ELR (cell line): ENCODE results near the gene ATOH8.

Experiments
- DNase-seq: peaks from one replicate; pipeline ENCODE4 v3.0.0-alpha.2; 2015; ENCODE audit warnings: low read depth

ATOH8 gene

DNA sequence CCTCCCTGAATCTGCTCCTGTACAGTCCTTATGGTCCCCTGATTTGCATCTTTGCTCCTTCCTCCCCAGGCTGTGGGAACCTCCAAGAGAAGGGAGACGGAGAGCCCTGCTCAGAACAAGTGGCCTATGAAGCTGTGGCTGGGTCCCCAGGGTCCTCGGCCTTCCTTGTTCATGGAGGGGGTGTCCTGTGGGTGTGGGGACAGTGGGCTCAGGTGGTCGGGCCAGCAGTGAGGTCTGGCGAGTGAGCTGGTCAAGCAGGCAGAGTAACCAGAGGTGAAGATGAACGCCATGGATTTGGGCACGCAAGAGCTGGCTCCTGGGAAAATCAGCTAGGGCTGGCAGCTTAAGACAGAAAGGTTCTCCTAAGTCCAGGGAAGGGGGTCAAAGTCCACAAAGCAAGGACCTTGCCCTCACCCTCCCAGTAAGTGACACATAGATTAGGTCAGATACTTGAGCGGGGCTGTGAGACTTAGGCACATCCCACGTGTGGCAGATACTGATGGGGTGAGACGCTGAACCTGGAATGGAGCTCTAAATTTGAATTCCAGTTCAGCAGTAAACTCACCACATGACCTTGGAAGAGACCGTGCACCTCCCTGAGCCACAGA is 34.8 kb upstream of the ATOH8 start:
- no peak for DNase-seq

DNA sequence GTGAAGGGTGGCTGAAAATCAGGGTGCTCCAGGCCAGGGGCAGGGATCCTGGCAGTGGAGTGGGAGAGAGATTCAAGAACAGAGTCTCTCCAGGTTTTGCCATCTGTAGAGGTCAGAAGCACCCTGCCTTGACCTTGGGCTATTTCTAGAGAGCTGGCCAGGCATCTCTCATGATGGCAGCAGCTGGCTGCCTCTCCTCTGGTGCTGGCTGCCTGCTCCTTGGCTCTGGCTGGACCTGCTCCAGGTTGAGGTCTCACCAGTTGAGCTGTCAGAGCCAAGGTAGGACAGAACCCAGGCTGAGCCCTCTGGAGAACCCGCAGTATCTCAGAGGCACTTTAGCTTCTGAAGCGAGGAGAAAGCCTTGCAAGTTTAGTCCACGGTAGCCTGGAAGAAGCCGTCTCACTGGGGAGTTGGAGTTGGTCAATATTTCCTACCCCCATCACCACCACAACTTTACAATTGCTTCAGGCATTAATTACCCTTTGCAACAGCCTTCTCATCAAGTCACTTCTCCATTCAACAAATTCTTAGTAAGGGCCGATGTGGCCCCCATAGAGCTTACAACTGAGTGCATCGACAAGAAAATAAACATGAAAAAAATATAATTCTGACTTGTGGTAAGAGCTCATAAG is 34.1 kb upstream of the ATOH8 start:
- DNase-seq: no peak

DNA sequence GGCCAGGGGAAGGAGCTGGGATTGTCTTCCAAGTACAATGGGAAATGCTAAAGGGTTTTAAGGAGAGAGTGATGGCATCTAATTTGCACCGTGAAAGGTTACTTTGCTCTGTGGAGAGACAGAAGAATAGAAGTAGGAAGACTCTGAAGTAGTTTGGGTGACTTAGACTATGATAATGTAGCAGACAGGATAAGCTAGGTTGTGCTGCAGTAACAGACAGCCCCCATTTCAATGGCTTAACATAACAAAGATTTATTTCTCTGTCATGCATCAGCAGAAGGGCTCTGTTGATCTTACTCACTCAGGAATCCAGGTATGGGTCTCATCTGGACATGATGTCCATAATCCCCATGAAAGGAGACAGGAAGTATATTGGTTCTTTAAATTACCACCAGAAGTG is 33.3 kb upstream of the ATOH8 start:
- no peak for DNase-seq

DNA sequence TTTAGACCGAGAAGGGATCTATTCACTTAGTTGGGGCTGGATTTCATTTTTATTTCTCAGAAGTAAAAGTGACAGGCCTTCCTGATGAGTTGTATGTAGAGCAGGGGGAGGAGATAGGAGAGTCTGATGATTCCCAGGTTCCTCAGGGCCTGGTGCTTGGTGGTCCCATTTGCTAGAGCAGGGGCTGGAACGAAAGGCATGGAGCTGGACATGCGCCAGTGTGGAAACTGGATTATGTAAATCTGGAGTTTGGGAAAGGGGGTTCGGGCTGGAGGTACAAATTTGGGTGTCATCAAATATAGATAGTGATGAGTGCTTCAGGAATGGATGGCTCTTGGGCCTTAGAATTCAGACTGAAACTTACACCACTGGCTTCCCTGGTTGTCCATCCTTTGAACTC is 32.1 kb upstream of the ATOH8 start:
- no peak for DNase-seq

DNA sequence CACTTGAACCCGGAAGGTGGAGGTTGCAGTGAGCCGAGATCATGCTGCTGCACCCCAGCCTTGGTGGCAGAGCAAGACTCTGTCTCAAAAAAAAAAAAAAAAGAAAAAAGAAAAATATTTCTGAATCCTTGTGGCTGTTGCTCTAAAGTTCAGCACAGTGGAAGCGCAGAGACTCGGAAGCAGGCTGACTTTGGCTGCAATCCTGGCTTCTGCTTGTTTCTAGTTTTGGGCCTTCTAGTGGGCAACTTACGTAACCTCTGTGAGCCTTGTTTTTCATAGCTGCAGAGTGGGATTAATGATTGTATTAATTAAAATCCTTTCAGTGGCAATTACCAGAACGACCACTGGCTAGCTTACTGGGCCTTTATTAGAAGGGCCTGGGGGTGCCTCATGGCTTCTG is 31.3 kb upstream of the ATOH8 start:
- no peak for DNase-seq

DNA sequence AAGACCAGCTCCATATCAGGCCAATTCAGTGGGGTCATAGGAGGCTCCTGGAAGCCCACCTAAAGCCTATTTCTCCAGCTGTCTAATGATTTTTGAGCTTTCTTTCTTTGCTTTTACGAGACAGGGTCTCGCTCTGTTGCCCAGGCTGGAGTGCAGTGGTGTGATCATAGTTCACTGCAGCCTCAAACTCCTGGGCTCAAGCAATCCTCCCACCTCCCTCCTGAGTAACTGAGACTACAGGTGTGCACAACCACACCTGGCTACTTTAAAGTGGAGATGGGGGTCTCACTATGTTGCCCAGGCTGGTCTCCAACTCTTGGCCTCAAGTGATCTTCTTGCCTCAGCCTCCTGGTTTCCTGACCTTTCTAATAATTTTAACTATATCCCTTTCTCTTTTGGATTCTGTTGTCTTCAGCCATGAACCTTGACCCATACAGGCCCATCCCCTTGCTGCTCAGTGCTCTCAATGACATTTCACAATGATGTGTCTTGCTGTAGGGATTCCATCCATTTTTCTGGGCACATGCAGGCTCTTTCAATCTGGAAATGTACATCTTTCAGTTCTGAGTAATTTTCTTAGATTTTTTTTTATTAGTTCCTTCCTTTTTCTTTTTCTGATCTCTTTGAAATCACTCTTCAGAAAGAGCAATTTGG is 30.0 kb upstream of the ATOH8 start:
- no peak for DNase-seq

DNA sequence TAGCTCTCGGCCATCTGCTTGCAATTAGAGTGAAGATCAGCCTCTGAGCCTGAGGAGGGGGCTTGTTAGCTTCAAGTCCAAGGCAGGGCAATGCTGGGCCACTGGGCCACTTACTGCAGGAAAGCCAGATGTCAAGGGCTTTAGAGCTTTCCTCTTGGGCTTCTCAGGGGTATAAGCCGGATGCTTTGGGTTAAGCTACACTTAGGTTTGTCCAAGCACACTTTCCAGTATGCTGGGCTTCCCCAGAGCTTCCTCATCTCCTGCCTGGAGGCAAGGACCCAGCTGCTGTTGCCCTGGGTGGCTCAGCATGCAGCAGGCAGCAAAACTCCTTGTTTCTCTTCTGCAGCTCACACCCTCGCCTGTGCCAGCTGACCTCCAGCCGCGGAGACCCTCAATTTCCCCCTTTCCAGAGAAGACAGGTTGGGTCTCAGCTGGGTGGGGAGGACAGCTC is 29.0 kb upstream of the ATOH8 start:
- DNase-seq: no peak

DNA sequence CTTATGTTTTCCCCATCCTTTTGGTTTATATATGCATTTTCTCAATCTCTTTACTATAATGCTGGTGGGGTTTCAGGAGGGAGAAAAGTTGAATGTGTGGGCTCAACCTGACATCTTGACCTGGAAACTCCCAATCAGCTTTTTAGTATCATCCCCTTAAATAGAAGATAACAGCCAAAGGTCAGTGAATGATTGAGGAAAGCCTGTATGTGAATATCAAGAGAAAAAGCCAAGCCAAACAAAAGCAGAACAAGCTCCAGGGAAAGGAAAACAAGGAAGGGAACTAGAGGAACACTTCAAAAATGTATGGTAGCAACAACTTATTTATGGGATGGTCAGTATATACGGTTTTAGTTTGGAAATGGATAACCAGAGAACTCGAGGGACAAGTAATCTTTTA is 28.3 kb upstream of the ATOH8 start:
- DNase-seq: no peak

DNA sequence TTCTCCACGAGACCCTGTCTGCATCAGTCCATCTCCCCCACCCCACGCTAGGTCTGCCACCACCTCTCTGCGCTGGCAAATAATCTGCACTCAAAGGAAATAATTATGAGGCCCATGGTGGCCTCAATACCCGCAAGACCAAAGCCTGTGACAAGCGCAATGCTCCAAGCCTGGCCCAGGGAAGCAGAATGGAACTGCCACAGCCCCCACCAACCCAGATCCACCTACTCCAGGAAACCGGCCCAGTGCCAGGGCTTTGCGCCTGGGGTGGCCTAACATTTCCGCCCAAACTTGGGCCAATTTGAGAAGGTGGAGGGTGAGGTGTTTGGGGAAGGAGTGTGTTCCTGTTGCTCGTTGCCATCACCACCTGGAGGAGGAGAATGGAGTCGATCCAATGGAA is 26.0 kb upstream of the ATOH8 start:
- no peak for DNase-seq

DNA sequence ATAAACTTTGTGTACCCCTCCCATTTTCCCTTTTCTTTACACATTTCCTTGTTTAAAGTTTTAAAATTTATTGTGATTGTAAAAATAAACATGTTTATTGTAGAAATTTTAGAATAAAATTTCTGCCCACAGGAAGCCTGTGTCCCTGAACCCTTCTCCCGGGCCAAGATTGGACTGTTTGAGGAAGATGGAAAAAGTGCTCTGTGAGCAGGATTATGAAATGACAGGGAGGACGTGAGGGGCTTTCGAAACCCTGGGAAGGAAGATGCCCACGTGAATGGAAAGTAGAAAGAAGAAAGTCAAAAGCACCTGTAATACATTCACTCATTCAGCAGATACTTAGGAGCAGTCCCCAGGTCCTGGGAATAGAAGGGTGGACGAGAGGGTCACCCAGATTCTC is 25.4 kb upstream of the ATOH8 start:
- DNase-seq: no peak

DNA sequence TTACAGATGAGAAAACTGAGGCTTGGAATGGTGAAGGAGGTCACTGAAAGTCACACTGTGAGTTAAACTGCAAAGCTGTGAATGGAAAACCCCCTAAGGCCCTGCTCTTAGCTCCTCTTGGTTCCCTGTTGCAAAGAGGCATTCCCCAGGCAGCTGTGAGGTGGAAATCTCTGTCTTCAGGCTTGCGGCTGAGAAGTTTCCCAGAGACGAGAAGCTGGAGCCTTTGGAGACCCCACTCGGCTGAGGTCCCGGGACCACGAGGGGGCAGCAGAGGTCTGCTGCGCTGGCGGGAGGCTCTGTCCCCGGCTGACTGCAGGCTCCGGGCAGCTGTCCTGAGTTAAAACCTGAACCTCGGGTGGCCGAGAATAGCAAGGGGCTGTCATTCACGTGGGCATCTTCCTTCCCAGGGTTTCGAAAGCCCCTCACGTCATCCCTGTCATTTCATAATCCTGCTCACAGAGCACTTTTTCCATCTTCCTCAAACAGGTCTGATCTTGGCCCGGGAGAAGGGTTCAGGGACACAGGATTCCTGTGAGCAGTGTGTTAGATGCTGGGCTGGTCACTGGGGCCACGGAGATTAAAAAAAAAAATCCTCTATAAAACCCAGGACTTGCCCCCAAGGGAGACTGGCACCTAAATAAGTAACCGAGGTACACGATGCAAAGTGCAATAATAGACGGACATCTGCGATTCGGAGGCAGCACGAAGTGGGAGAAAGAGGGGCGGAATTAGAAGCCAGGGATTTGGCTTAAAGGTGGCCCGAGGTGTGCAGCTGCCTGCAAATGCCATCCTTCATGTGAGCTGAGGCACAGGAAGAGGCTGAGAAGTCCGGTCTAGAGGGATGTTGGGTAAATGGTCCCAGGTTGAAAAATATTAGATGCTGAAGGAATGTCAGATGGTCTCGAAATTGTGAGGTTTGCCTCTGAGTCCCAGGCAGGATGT is 24.6 kb upstream of the ATOH8 start:
- peak; percentile 84 for DNase-seq

DNA sequence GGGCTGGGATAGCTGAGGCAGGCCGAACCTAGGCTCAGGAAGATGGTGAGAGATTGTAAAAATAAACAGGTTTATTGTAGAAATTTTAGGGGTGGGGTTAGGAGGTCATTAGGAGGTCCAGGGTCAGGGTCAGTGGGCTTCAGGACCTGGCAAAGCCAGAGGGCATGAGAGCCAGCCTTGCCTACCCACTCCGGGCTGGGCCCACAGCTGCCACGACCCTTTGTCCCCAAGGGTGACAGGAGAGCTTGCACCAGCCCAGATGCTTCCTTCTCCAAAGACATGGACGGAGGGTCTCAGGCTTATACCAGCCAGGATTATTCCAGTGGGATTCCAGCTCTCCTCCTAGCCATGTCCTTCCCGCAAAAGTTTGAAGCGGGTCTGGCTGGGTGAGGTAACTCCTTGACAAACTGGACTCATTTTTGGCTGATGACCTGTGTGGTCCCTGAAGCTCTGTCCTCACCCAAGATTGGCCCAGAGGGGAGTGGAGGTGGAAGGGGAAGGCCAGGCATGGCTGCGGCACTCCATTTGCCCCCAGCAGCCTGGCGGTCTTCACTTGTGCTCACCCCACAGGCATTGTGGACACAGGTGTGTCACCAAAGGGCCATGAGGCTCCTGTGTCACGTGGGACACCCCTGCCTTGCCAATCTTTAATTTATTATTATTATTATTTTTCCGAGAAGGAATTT is 23.8 kb upstream of the ATOH8 start:
- DNase-seq: no peak

DNA sequence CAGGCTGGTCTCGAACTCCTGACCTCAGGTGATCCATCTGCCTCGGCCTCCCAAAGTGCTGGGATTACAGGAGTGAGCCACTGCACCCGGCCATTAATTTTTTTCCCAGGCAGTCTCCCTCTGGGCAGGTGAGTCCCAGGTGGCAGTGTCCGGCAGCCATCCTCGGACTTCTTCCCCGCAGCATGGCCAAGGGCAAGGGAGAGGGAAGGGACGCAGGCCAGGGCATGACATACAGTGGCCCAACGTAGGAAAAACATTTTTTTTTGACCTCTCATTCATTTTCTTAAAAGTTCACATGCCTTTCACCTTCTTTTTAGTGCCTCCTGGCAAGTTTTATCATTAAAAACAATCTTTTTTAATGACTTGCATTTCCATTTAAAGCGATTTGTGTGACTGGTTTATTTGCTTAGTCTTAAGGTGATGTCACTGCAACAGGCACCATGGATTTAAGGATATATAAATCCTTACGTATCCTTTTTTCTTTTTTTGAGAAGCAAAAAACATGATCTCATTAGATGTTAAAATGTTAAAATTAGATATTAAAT is 23.0 kb upstream of the ATOH8 start:
- DNase-seq: no peak

DNA sequence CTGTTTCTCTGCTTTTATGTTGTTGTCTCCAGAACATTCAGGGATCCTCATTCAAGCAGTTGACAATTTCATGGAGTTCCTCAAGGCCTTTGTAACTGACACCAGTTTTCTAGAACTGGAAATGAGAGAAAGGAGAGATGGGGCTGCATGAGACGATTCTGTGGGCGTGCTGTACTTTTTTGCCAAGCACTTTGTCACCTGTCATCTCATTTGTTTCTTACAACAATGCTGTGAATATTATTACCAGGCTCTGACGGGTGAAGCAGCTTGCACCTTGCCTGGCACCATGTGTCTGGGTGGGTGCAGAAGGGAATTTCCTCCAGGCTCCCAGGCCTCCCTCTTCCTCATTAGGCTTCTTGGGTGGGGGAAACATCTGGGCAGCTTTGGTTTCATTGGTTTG is 22.2 kb upstream of the ATOH8 start:
- DNase-seq: no peak

DNA sequence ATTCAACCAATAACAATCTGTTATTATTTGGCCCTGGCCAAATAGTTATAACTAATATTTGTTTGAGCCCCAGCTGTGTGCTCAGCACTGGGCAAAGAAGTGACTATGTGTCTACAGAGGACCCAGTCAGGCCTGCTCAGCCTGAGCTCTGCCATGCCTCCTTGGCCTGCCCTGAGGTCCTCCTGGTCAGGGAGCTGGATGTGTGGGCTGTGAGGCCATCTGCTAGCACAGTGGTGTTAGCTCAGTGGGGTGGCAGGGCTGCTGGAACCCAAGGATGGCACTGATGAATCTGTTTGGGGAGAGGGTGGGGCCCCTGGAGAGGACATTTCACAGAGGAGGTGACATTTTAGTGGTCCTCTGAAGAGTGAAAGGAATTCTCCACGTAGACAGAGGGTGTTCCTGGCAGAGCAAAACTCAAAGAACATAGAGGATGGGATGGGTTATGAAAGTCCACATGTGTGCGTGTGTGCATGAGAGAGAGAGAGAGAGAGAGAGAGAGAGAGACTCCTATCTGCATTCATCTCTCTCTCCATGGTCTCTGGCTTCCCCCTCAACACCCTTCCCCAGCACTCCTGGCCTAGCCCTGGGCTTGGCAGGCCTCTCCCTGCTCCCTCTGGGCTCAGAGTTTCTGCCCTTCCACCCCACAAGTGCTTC is 21.2 kb upstream of the ATOH8 start:
- DNase-seq: no peak

DNA sequence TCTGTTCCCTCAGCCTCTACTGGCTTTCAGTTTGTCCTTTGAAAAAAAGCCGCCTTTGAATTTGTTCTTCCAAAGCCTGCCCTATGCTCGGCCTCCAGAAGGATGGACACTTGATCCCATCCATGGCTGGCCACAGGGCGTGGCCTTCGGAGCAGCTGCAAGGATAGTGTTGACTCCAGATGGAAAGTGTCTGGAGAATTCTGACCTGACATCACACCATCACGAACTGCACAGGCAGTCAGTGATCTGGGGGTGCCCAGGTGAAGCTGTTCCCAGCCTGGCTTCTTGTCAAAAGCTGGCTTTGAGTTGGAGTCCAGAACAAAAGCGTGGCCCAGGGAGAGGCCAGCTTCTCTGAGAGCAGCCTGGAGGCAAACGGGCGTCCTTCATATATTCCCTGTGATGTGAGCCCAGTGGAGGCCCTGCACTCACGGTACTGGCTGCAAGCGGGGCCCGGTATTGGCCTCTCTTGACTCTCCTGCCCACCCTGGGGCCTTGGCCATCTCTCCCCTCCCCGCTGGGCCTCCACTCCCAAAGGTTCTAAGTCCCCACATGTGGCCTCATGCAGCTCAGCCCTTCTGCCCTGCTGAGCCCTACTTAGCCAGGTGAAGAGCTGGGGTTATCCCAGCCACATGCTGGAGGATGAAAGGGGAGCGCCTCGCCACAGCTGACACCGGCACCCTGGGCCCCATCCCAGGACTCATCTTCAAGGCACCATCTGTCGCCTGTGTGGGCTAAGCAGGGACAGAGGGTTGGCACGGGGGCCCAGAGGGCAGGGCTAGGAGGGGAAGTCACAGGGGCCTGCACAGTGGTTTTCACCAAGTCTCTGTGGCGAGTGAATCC is 20.4 kb upstream of the ATOH8 start:
- no peak for DNase-seq

DNA sequence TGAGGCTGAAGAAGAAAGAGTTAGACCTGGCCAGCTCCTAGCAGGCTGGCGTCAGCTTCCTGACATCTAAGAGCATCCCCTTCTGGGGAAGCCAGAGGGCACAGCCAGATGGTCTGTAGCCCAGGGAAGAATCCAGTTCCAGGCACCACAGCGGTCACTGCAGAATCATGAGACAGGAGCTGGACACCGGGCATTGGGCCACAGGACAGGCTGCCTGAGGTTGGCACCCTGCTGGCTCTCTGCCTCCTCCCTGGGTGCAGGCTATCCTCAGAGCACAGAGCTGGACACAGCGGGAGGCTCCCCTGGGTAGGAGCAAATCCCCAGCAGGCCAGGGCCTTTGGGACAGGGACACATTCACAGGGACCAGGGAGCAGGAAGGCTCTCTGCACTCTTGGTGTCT is 19.8 kb upstream of the ATOH8 start:
- DNase-seq: no peak

DNA sequence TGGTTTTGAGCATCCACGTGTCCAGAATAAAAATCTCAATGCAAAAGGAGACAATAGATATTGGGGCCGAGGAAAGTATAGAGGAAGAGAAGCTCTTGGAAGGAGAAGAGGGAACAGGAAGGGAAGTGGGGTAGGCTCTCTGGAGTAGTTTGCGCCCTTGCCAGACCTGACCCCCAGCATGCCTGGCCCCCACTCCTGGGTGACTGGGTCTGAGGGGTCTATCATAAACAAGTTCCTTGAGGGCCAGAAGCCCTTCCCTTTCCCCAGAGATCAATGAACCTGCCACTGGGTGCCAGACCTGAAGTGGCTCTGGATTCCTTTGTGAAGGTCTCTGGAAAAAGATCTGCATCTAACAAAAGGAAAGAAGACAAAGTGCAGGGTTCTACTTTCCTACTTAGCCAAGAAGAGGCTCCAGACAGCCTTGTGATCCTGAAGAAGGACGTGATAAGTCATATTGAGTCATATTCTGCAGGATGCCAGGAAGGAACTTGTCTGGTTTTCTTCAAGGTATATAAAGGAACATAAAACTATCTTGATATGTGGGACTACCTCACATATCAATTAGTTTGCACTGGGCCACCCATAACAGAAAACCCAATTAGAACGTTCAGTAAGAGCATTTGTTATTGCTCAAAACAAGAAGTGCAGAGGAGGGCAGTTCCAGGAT is 18.7 kb upstream of the ATOH8 start:
- peak; percentile 73 for DNase-seq

DNA sequence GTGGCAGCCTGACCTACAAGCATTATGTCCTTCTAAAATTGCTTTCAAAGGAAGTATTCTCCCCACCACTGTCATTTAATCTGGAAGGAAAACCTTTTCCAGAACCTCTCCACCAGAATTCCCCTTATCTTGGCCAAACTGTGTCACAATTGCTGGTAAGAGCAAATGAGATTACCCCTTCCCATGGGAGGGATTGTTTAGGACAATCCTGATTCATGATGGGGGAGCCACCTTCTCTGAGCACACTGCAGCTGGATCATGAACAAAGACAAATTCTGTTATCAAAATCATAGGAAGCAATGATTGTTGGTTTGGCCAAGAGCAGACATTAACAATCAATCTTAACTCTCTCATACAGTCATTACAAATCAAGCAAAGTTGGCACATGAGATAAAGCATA is 18.1 kb upstream of the ATOH8 start:
- no peak for DNase-seq
